Activated CD8-positive, alpha-beta memory T cell treated with anti-CD3 and anti-CD28 coated beads for 48 hours (primary cell): ENCODE data around the gene NR0B2.
"Not testable (repeated sequence)": the region's sequence is repeated elsewhere in the genome, so short reads cannot be mapped to it uniquely, and the experiment has no call there.

Experiments used
- DNase-seq, 3 experiments: peaks; one replicate each; pipeline ENCODE4 v3.0.0-alpha.2; 2020; ENCODE audit warnings: low read depth in 2 of 3, low spot score in 2 of 3

NR0B2 gene

GRCh38 chr1:26894263-26894662 lies 19.5 kb downstream of the NR0B2 start:
- DNase-seq: no peak

- no peak for DNase-seq
These were observed 23.3 kb downstream of the NR0B2 start for GRCh38 chr1:26890467-26890796.

- DNase-seq: peak; percentile 44 to 63 (median 58)
These were observed 24.0 kb downstream of the NR0B2 start, which contains the start of gene GPN2 for GRCh38 chr1:26889551-26890466. Gene GPN2 (minus strand): TSS chr1:26890283. CDS start chr1:26890096, 187 bp downstream.

GRCh38 chr1:26888231-26888630 lies 25.5 kb downstream of the NR0B2 start:
- DNase-seq: no peak

GRCh38 chr1:26887125-26887524 lies 26.6 kb downstream of the NR0B2 start:
- DNase-seq: no peak

GRCh38 chr1:26882696-26883463 lies 30.9 kb downstream of the NR0B2 start:
- no peak for DNase-seq

- DNase-seq: not testable (repeated sequence)
These were observed 32.2 kb downstream of the NR0B2 start for GRCh38 chr1:26881611-26882010.

GRCh38 chr1:26879793-26880192 lies 34.0 kb downstream of the NR0B2 start:
- DNase-seq: no peak

GRCh38 chr1:26877326-26877725 lies 36.4 kb downstream of the NR0B2 start:
- DNase-seq: no peak

GRCh38 chr1:26874896-26875295 lies 38.9 kb downstream of the NR0B2 start:
- DNase-seq: no peak

- not testable (repeated sequence) for DNase-seq
These were observed 40.7 kb downstream of the NR0B2 start for GRCh38 chr1:26873097-26873496.

- peak; percentile 80 to 98 (median 87) for DNase-seq
These were observed 48.9 kb downstream of the NR0B2 start for GRCh38 chr1:26864610-26865480.

- no peak for DNase-seq
These were observed 50.1 kb downstream of the NR0B2 start for GRCh38 chr1:26863685-26864077.

GRCh38 chr1:26862781-26863684 lies 50.7 kb downstream of the NR0B2 start, which contains the start of gene SFN:
Gene SFN (plus strand): TSS chr1:26863149. CDS start chr1:26863213, 64 bp downstream.
- peak in 1 of 3 experiments; percentile 31 for DNase-seq

GRCh38 chr1:26861889-26862378 lies 51.8 kb downstream of the NR0B2 start:
- DNase-seq: no peak
